B cell (primary cell): Measurements from ENCODE around the gene MYOC.

ENCODE experiments used
- CTCF ChIP-seq: fragments of 200-600 bp; IDR thresholded peaks from one replicate; pipeline ENCODE4 v1.8.0; 2022; ENCODE audit warnings: antibody characterized with exemption, mild to moderate bottlenecking
- EZH2 ChIP-seq: IDR thresholded peaks from 2 replicates; pipeline ENCODE4 v1.6.1; 2012; ENCODE audit warnings: borderline replicate concordance, low read depth, mild to moderate bottlenecking, moderate library complexity, low read length; ENCODE audit not compliant: insufficient read depth, poor library complexity, severe bottlenecking

GRCh38 chr1:171653796-171654195 lies 1.3 kb upstream of the MYOC start:
- TF ChIP-seq CTCF (no peak), EZH2 (no peak)
